HG03025 (cell line): ENCODE results near the gene SPATA6L.

Experiments used
- ATAC-seq: cut with Tn5 transposase; IDR thresholded peaks from one replicate; pipeline ENCODE4 v1.9.1; 2021; ENCODE audit warnings: mild to moderate bottlenecking, moderate library complexity; ENCODE audit not compliant: unreplicated experiment, low FRiP score

The SPATA6L gene

GRCh38 chr9:4591123-4591500, 75.2 kb downstream of the SPATA6L start:
- ATAC-seq = no peak

- ATAC-seq = no peak
Observed at GRCh38 chr9:4590430-4591122, 75.7 kb downstream of the SPATA6L start.

GRCh38 chr9:4588721-4589120, 77.6 kb downstream of the SPATA6L start:
- ATAC-seq = no peak

- no peak for ATAC-seq
Observed at GRCh38 chr9:4585135-4585534, 81.1 kb downstream of the SPATA6L start.

- no peak for ATAC-seq
Observed at GRCh38 chr9:4584636-4585035, 81.6 kb downstream of the SPATA6L start.

GRCh38 chr9:4583001-4583400, 83.3 kb downstream of the SPATA6L start:
- ATAC-seq = no peak

GRCh38 chr9:4581861-4582565, 84.3 kb downstream of the SPATA6L start:
- no peak for ATAC-seq

GRCh38 chr9:4581035-4581760, 85.1 kb downstream of the SPATA6L start:
- ATAC-seq = no peak

GRCh38 chr9:4579001-4579400, 87.3 kb downstream of the SPATA6L start:
- ATAC-seq = no peak

- ATAC-seq = no peak
Observed at GRCh38 chr9:4576448-4576847, 89.8 kb downstream of the SPATA6L start.

- no peak for ATAC-seq
Observed at GRCh38 chr9:4575997-4576396, 90.3 kb downstream of the SPATA6L start.

- ATAC-seq = no peak
Observed at GRCh38 chr9:4574657-4575243, 91.5 kb downstream of the SPATA6L start.

GRCh38 chr9:4573634-4574389, 92.5 kb downstream of the SPATA6L start:
- ATAC-seq = no peak

- no peak for ATAC-seq
Observed at GRCh38 chr9:4573176-4573575, 93.1 kb downstream of the SPATA6L start.

- ATAC-seq = no peak
Observed at GRCh38 chr9:4572184-4572826, 94.0 kb downstream of the SPATA6L start.

GRCh38 chr9:4569101-4569500, 97.2 kb downstream of the SPATA6L start:
- ATAC-seq = no peak

GRCh38 chr9:4567601-4568000, 98.7 kb downstream of the SPATA6L start:
- no peak for ATAC-seq

- no peak for ATAC-seq
Observed at GRCh38 chr9:4566806-4567205, 99.5 kb downstream of the SPATA6L start.

- no peak for ATAC-seq
Observed at GRCh38 chr9:4563105-4563504, 103.2 kb downstream of the SPATA6L start.
